B cell (primary cell): ENCODE results near the gene CRY2. TPM values are rescaled to one million over a fixed set of nuclear protein-coding genes. Genes with fewer than 3 reads are reported as not detected.
"Not testable (repeated sequence)": the region's sequence is repeated elsewhere in the genome, so short reads cannot be mapped to it uniquely, and the experiment has no call there.

ENCODE experiments used
- ATAC-seq: fragments of 200-7000 bp; cut with Tn5 transposase; one replicate; pipeline ENCODE4 v1.10.0; 2021; ENCODE audit warnings: low read depth, mild to moderate bottlenecking, moderate number of reproducible peaks, moderate library complexity
- CTCF ChIA-PET: fragments of 350-600 bp; sonication (Branson Sonifier 250); formaldehyde crosslinking; loops from one replicate; lab custom pipeline; 2021; ENCODE audit warnings: antibody characterized with exemption, inconsistent platforms; lab: Charles Lee
- POLR2A ChIA-PET: fragments of 350-600 bp; sonication (Branson Sonifier 250); formaldehyde crosslinking; loops from one replicate; lab custom pipeline; 2021; ENCODE audit warnings: antibody characterized with exemption; lab: Charles Lee
- DNase-seq: peaks from one replicate; pipeline ENCODE4 v3.0.0; 2013
- H2AFZ ChIP-seq: 2 replicates; pipeline ENCODE4 v1.6.1; 2012; ENCODE audit warnings: mild to moderate bottlenecking, low read depth, low read length; ENCODE audit not compliant: insufficient read depth, poor library complexity, severe bottlenecking
- H3K27ac ChIP-seq, 2 donors: 1 replicate in 1 of 2; 2 replicates in 1 of 2; pipeline ENCODE4 v1.5.1; 2012 to 2013; ENCODE audit warnings: low read length in 2 of 2, mild to moderate bottlenecking in 2 of 2, moderate library complexity in 1 of 2
- H3K27me3 ChIP-seq, 4 experiments: fragments of 200-600 bp in 1 of 4; sonication (generic) in 1 of 4; replicated peaks in 1 of 4; 1 replicate in 2 of 4; 2 replicates in 2 of 4; pipeline versions ENCODE4 v1.6.1 to v1.7.0; 2013 to 2016; ENCODE audit warnings: low read length in 3 of 4, mild to moderate bottlenecking in 2 of 4, mixed read lengths in 1 of 4, moderate library complexity in 1 of 4; ENCODE audit not compliant: insufficient read depth in 4 of 4, control insufficient read depth in 3 of 4; ENCODE audit errors: control extremely low read depth in 1 of 4
- H3K36me3 ChIP-seq, 2 experiments: replicated peaks in 1 of 2; 1 replicate in 1 of 2; 2 replicates in 1 of 2; pipeline versions ENCODE4 v1.6.1 to v1.7.1; 2013; ENCODE audit warnings: low read length in 1 of 2; ENCODE audit not compliant: insufficient read depth in 2 of 2, control insufficient read depth in 1 of 2; ENCODE audit errors: control extremely low read depth in 1 of 2, extremely low read depth in 1 of 2
- H3K4me1 ChIP-seq, 2 donors: fragments of 200-600 bp in 1 of 2; sonication (generic) in 1 of 2; 1 replicate in 1 of 2; 2 replicates in 1 of 2; pipeline versions ENCODE4 v1.5.1 to v1.6.1; 2013 to 2017; ENCODE audit warnings: low read length in 2 of 2; ENCODE audit not compliant: control insufficient read depth in 2 of 2, insufficient read depth in 2 of 2
- H3K4me2 ChIP-seq: replicated peaks from 2 replicates; pipeline ENCODE3; 2012; ENCODE audit warnings: mild to moderate bottlenecking, low read depth, low read length; ENCODE audit not compliant: poor library complexity, severe bottlenecking
- H3K4me3 ChIP-seq, 5 experiments: fragments of 200-600 bp in 1 of 5; sonication (generic) in 1 of 5; 1 replicate in 3 of 5; 2 replicates in 2 of 5; pipeline versions ENCODE4 v1.5.1 to v1.7.0; 2011 to 2016; ENCODE audit warnings: low read length in 4 of 5, mild to moderate bottlenecking in 4 of 5, low read depth in 2 of 5, control low read depth in 1 of 5, moderate library complexity in 1 of 5; ENCODE audit not compliant: insufficient read depth in 1 of 5; ENCODE audit errors: control extremely low read depth in 1 of 5, extremely low read depth in 1 of 5
- H3K79me2 ChIP-seq: fragments of 200-600 bp; sonication (generic); one replicate; pipeline ENCODE4 v1.6.0; 2016; ENCODE audit warnings: low read length; ENCODE audit not compliant: control insufficient read depth, insufficient read depth
- H3K9ac ChIP-seq: fragments of 200-600 bp; sonication (generic); 2 replicates; pipeline ENCODE4 v1.6.1; 2017; ENCODE audit warnings: mild to moderate bottlenecking, low read length, moderate library complexity
- H3K9me3 ChIP-seq, 3 donors: one replicate each; pipeline versions ENCODE4 v1.6.1 to v1.7.1; 2013; ENCODE audit warnings: low read length in 2 of 3; ENCODE audit not compliant: control insufficient read depth in 2 of 3, insufficient read depth in 1 of 3; ENCODE audit errors: control extremely low read depth in 1 of 3
- H4K20me1 ChIP-seq: 2 replicates; pipeline ENCODE4 v1.6.0; 2012; ENCODE audit warnings: mild to moderate bottlenecking, low read length; ENCODE audit not compliant: insufficient read depth, control insufficient read depth, poor library complexity, severe bottlenecking
- H3K27ac Mint-ChIP-seq: one replicate; pipeline ENCODE4 v1.8.0; 2021; ENCODE audit warnings: mixed read lengths
- H3K27me3 Mint-ChIP-seq: one replicate; pipeline ENCODE4 v1.8.0; 2021; ENCODE audit warnings: mixed read lengths
- H3K4me1 Mint-ChIP-seq: one replicate; pipeline ENCODE4 v1.8.0; 2021; ENCODE audit warnings: mixed read lengths
- H3K4me3 Mint-ChIP-seq: one replicate; pipeline ENCODE4 v1.8.0; 2021; ENCODE audit warnings: mixed read lengths
- H3K9me3 Mint-ChIP-seq: one replicate; pipeline ENCODE4 v1.8.0; 2022; ENCODE audit warnings: mixed read lengths; ENCODE audit not compliant: insufficient read depth
- EZH2 ChIP-seq: IDR thresholded peaks from 2 replicates; pipeline ENCODE4 v1.6.1; 2012; ENCODE audit warnings: borderline replicate concordance, low read depth, mild to moderate bottlenecking, moderate library complexity, low read length; ENCODE audit not compliant: insufficient read depth, poor library complexity, severe bottlenecking
- WGBS: methylation state at CpG from one replicate; pipeline ENCODE4 v1.1.5; 2013; ENCODE audit warnings: missing lambda C conversion rate; ENCODE audit not compliant: insufficient coverage; 5-methylcytosine and 5-hydroxymethylcytosine counted together
- intact Hi-C: fragments of 100-400 bp; cut with micrococcal nuclease; formaldehyde crosslinking; loops from one replicate; pipeline ENCODE4 v1.10.0; 2022
- polyA plus RNA-seq: library from polyadenylated mRNA; depleted of rRNA; stranded (reverse); fragments of >200 nt; gene quantifications from 2 replicates; pipeline ENCODE4 v1.2.3, GENCODE V29; 2012
- total RNA-seq, 2 donors: library from RNA; stranded (reverse); fragments of 120-200 nt in 1 of 2; gene quantifications; 1 replicate in 1 of 2; 2 replicates in 1 of 2; pipeline versions ENCODE4 v1.2.3 to v1.2.4, GENCODE V29; 2013 to 2022
- TF ChIP-seq, protein P1 (sequence below): fragments of 200-600 bp; IDR thresholded peaks from one replicate; pipeline ENCODE4 v1.8.0; 2022; ENCODE audit warnings: antibody characterized with exemption, mild to moderate bottlenecking

Gene CRY2
- total and polyA plus RNA-seq, 2 donors (not counting 1 experiment from before 2014, with no cell fraction given) = 20.4 to 65.1 TPM

DNA sequence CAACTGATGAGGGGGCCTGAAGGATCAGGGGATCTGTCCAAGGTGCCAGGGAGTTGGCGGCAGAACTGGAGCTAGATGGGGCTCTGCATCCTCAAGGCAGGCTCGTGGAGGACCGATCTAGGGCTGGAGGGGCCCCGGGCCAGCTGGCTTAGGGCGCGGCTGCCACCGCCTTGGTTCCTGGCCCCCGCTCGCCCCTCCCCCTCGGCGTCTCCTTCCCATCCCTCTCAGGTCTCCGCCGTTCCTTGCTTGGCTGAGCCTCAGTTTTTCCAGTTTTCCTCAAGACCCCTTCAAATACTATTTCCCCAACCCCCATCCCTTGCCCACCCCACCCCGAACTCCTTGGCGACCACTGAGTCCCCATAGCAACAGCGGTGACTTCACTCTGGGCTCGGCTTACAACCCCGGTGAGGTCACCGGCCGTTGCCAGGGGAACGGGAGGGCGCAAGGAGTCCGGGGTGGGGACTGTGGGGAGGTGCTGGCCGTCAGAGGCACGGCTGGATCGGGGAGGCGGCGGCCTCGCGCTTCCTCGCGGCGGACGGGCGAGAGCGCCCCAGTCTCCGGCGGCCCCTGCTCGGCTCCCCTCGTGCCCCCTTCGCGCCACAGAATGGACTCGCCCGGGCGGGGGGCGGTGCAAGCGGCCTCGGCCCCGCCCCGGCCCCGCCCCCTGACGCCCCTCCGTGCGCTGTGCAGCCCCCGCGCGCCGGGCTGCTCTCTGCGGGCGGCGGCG is 52.3 kb downstream of the CRY2 start:
- H2AFZ ChIP-seq = peak overlapping the region; percentile 73
- H3K27me3 ChIP-seq = peaks cover 0 to 43% (median 21%) of the 10 kb centered on the region in 4 experiments
- peak overlapping the region; percentile 93 for H3K4me2 ChIP-seq
- peak overlapping the region; percentile 81 for H3K4me3 Mint-ChIP-seq
- H3K36me3 ChIP-seq = no peaks in the 10 kb centered on the region
- no peaks in the 10 kb centered on the region for H3K79me2 ChIP-seq
- H4K20me1 ChIP-seq = no peaks in the 10 kb centered on the region
- H3K4me1 Mint-ChIP-seq = peaks cover 12% of the 10 kb centered on the region
- TF ChIP-seq EZH2 = no peak
- TF ChIP-seq, protein P1, sequence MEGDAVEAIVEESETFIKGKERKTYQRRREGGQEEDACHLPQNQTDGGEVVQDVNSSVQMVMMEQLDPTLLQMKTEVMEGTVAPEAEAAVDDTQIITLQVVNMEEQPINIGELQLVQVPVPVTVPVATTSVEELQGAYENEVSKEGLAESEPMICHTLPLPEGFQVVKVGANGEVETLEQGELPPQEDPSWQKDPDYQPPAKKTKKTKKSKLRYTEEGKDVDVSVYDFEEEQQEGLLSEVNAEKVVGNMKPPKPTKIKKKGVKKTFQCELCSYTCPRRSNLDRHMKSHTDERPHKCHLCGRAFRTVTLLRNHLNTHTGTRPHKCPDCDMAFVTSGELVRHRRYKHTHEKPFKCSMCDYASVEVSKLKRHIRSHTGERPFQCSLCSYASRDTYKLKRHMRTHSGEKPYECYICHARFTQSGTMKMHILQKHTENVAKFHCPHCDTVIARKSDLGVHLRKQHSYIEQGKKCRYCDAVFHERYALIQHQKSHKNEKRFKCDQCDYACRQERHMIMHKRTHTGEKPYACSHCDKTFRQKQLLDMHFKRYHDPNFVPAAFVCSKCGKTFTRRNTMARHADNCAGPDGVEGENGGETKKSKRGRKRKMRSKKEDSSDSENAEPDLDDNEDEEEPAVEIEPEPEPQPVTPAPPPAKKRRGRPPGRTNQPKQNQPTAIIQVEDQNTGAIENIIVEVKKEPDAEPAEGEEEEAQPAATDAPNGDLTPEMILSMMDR = no peak
- no peaks in the 10 kb centered on the region for H3K9me3 Mint-ChIP-seq
- DNase-seq (peak; percentile 89), ATAC-seq (peak; percentile 82)
- H3K27ac ChIP-seq = peak overlapping the region in 1 of 2 donors; percentile 43
- ChIA-PET POLR2A (interaction anchor here (0.6 to 1.2 kb wide), 2 partner anchors 31 to 957 kb away, joined by 3 to 4 read pairs; no protein-coding TSS in a partner anchor), CTCF (interaction anchor here (1.2 to 3.3 kb wide), 4 partner anchors 56 to 107 kb away, joined by 3 to 12 read pairs (median 4); no protein-coding TSS in a partner anchor)
- WGBS = 2% methylated on average over 53 of the region's 62 CpGs
- peak overlapping the region; percentile 66 for H3K9ac ChIP-seq
- H3K4me1 ChIP-seq = peaks cover 12 to 17% of the 10 kb centered on the region in 2 donors
- H3K4me3 ChIP-seq = peak overlapping the region in 4 of 5 experiments; percentile 37 to 59 (median 50)
- intact Hi-C loops = loop anchor here (1.0 kb wide), 4 partner anchors 14 to 52 kb away; partner anchors contain the start of genes CRY2 and MAPK8IP1
- H3K9me3 ChIP-seq = peaks cover 0 to 12% (median 0%) of the 10 kb centered on the region in 3 donors
- peak overlapping the region; percentile 37 for H3K27ac Mint-ChIP-seq
- H3K27me3 Mint-ChIP-seq = peaks cover 23% of the 10 kb centered on the region

DNA sequence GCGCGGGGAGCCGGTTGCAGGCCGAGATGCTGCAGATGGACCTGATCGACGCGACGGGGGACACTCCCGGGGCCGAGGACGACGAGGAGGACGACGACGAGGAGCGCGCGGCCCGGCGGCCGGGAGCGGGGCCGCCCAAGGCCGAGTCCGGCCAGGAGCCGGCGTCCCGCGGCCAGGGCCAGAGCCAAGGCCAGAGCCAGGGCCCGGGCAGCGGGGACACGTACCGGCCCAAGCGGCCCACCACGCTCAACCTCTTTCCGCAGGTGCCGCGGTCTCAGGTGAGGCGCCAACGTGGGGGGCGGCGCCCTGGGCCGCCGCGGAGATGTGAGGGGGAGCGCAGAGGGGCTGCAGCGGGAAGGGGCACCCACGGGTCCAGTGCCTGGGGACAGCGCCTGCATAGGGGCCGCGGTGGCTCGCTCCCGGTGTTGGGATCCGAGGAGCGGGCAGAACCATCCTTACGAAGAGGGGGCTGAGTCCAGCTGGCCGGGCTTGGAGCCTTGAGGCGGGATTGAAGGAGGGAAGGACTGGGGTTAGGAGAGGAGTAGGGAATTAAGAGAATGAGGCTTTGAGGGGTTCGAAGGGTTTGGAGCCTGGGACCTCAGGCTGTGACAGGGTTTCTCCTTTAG is 53.0 kb downstream of the CRY2 start:
- Mint-ChIP-seq H3K27me3 (peaks cover 16% of the 10 kb centered on the region), H3K4me1 (peaks cover 12% of the 10 kb centered on the region), H3K4me3 (peak overlapping the region; percentile 81)
- POLR2A ChIA-PET, ATAC-seq, H3K27ac ChIP-seq, intact Hi-C loops, H4K20me1 ChIP-seq, H3K27ac Mint-ChIP-seq, H3K9me3 Mint-ChIP-seq, DNase-seq, H3K36me3 ChIP-seq, H3K79me2 ChIP-seq: not testable (repeated sequence)
- H3K9ac ChIP-seq = peak overlapping the region; percentile 66
- H3K4me3 ChIP-seq = peak overlapping the region in 3 of 5 experiments; percentile 43 to 59 (median 57)
- peak overlapping the region; percentile 73 for H2AFZ ChIP-seq
- CTCF ChIA-PET = interaction anchor here (1.6 kb wide), 1 partner anchor 107 kb away, joined by 4 read pairs; no protein-coding TSS in a partner anchor
- peak overlapping the region; percentile 93 for H3K4me2 ChIP-seq
- H3K4me1 ChIP-seq = peaks cover 12 to 17% of the 10 kb centered on the region in 2 donors
- peaks cover 0 to 12% (median 0%) of the 10 kb centered on the region in 3 donors for H3K9me3 ChIP-seq
- H3K27me3 ChIP-seq = peaks cover 0 to 43% (median 21%) of the 10 kb centered on the region in 4 experiments
- 19% methylated on average over 24 of the region's 59 CpGs for WGBS
